ENCODE data around the gene BUD31. TPM values are rescaled to one million over a fixed set of nuclear protein-coding genes. Genes with fewer than 3 reads are reported as not detected.

Gene BUD31
- total RNA-seq, 2 experiments from 2014 or later: 147 to 153 TPM

- peak overlapping the region; percentile 83 for H3K27ac Mint-ChIP-seq
- peaks cover 31% of the 10 kb centered on the region for H3K4me1 Mint-ChIP-seq (ENCODE audit: low read depth)
- H3K9me3 Mint-ChIP-seq: no peaks in the 10 kb centered on the region
- peak overlapping the region; percentile 99 for H3K4me3 Mint-ChIP-seq
- TF ChIP-seq CTCF (IDR thresholded peaks at IDR 0.05): no peak
- DNase-seq (no peak), ATAC-seq (ENCODE audit: poor library complexity) (no peak)
- Histone ChIP-seq H3K27ac (ENCODE audit: low read depth in 1 of 2, low read length in 2 of 2) (no peak overlapping the region), H3K27me3 (ENCODE audit: control insufficient read depth in 1 of 2, insufficient read depth in 2 of 2, low read length in 2 of 2) (no peaks in the 10 kb centered on the region), H3K36me3 (ENCODE audit: insufficient read depth, low read length) (peaks cover 20% of the 10 kb centered on the region), H3K9me3 (ENCODE audit: control insufficient read depth in 1 of 2, insufficient read depth in 1 of 2, low read length in 2 of 2) (no peaks in the 10 kb centered on the region), H3K4me3 (ENCODE audit: low read length) (no peak overlapping the region), H3K4me1 (ENCODE audit: insufficient read depth, low read length) (peaks cover 30% of the 10 kb centered on the region)
- H3K36me3 Mint-ChIP-seq (ENCODE audit: low read depth): peaks cover 32% of the 10 kb centered on the region
- ChIA-PET CTCF (no interaction called here), POLR2A (interaction anchor here (2.8 kb wide), 1 partner anchor 32 kb away, joined by 22 read pairs; the partner anchor contains the start of genes BUD31 and PDAP1)
- no peaks in the 10 kb centered on the region for H3K27me3 Mint-ChIP-seq
- intact Hi-C loops (cut with DNase I, micrococcal nuclease): no loop called here
These were observed 31.4 kb downstream of the BUD31 start for GRCh38 chr7:99440195-99440594.

DNA sequence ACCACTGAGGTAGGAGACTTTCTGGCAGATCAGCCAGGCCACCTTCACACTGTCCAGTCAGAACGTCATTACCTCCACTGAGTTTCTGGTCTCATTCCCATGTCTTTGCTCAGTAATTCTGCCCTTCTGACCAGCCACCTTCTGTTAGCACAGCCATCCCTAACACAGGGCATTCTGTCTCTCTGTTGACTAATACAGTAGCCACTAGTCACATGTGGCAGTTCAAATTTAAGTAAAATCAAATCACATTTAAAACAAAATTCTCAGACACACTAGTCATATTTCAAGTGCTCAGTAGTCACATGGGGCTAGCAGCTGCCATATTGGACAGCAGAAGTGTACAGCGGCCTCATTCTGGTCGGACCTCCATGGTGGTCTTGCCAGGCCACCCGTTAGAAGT is 37.3 kb downstream of the BUD31 start:
- Histone ChIP-seq H3K9me3 (ENCODE audit: control insufficient read depth in 1 of 2, insufficient read depth in 1 of 2, low read length in 2 of 2) (no peaks in the 10 kb centered on the region), H3K27ac (ENCODE audit: low read depth in 1 of 2, low read length in 2 of 2) (no peak overlapping the region), H3K36me3 (ENCODE audit: insufficient read depth, low read length) (peaks cover 60% of the 10 kb centered on the region), H3K27me3 (ENCODE audit: control insufficient read depth in 1 of 2, insufficient read depth in 2 of 2, low read length in 2 of 2) (no peaks in the 10 kb centered on the region), H3K4me3 (ENCODE audit: low read length) (no peak overlapping the region), H3K4me1 (ENCODE audit: insufficient read depth, low read length) (no peaks in the 10 kb centered on the region)
- Mint-ChIP-seq H3K36me3 (ENCODE audit: low read depth) (peaks cover 71% of the 10 kb centered on the region), H3K27ac (no peak overlapping the region), H3K4me3 (no peak overlapping the region), H3K4me1 (ENCODE audit: low read depth) (peaks cover 5% of the 10 kb centered on the region), H3K27me3 (no peaks in the 10 kb centered on the region), H3K9me3 (no peaks in the 10 kb centered on the region)
- ChIA-PET POLR2A (interaction anchor here (0.6 kb wide), 1 partner anchor 750 kb away, joined by 3 read pairs; no protein-coding TSS in a partner anchor), CTCF (interaction anchor here (0.6 kb wide), 1 partner anchor 1698 kb away, joined by 3 read pairs; no protein-coding TSS in a partner anchor)
- intact Hi-C loops (cut with DNase I, micrococcal nuclease): no loop called here
- DNase-seq: no peak
- no peak for ATAC-seq (ENCODE audit: poor library complexity)
- TF ChIP-seq CTCF (IDR thresholded peaks at IDR 0.05): no peak

DNA sequence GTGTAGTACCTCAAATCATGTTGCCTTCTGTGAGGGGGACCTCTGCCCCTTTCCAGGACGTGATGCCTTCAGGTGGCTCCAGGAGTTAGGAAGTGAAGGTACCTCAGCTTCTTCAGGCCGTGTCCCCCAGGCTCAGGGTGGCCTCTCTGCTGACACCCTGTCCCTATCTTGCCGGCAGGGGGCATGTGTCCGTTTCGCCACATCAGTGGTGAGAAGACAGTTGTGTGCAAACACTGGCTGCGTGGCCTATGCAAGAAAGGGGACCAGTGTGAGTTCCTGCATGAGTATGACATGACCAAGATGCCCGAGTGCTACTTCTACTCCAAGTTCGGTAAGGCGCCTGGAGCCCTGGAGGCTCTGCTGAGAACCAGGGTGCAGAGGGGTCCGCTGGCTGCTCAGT is 39.2 kb downstream of the BUD31 start:
- peak in 1 of 14 experiments; percentile 26 for DNase-seq
- no peak for TF ChIP-seq CTCF (IDR thresholded peaks at IDR 0.05)
- no peaks in the 10 kb centered on the region for H3K4me1 Mint-ChIP-seq (ENCODE audit: low read depth)
- H3K27me3 Mint-ChIP-seq: no peaks in the 10 kb centered on the region
- H3K36me3 Mint-ChIP-seq (ENCODE audit: low read depth): peaks cover 75% of the 10 kb centered on the region
- no peak overlapping the region for H3K4me3 ChIP-seq (ENCODE audit: low read length)
- intact Hi-C loops (cut with DNase I, micrococcal nuclease): no loop called here
- H3K27ac Mint-ChIP-seq: no peak overlapping the region
- no peak overlapping the region for H3K4me3 Mint-ChIP-seq
- ATAC-seq (ENCODE audit: poor library complexity): no peak
- CTCF ChIA-PET: interaction anchor here (0.7 kb wide), 1 partner anchor 1699 kb away, joined by 3 read pairs; no protein-coding TSS in a partner anchor
- POLR2A ChIA-PET: no interaction called here
- peaks cover 69% of the 10 kb centered on the region for H3K36me3 ChIP-seq (ENCODE audit: insufficient read depth, low read length)
- H3K9me3 ChIP-seq (ENCODE audit: control insufficient read depth in 1 of 2, insufficient read depth in 1 of 2, low read length in 2 of 2): no peaks in the 10 kb centered on the region
- H3K27me3 ChIP-seq (ENCODE audit: control insufficient read depth in 1 of 2, insufficient read depth in 2 of 2, low read length in 2 of 2): no peaks in the 10 kb centered on the region
- H3K27ac ChIP-seq (ENCODE audit: low read depth in 1 of 2, low read length in 2 of 2): no peak overlapping the region
- H3K9me3 Mint-ChIP-seq: no peaks in the 10 kb centered on the region
- no peaks in the 10 kb centered on the region for H3K4me1 ChIP-seq (ENCODE audit: insufficient read depth, low read length)

Data from CD4-positive, alpha-beta T cell (primary cell).